Hepatocyte (in vitro differentiated cells): ENCODE measurements around the gene LIN28A. TPM values are rescaled to one million over a fixed set of nuclear protein-coding genes. Genes with fewer than 3 reads are reported as not detected.

ENCODE experiments used
- DNase-seq: peaks from one replicate; pipeline ENCODE4 v3.0.0-alpha.2; 2016; ENCODE audit warnings: low spot score
- H2AFZ ChIP-seq: fragments of 200-600 bp; sonication (generic); 2 replicates; pipeline ENCODE4 v1.6.0; 2016; ENCODE audit warnings: antibody characterized with exemption, mild to moderate bottlenecking
- H3K27ac ChIP-seq: fragments of 200-600 bp; sonication (generic); 2 replicates; pipeline ENCODE4 v1.5.1; 2016; ENCODE audit warnings: mild to moderate bottlenecking
- H3K27me3 ChIP-seq: fragments of 200-600 bp; sonication (generic); 2 replicates; pipeline ENCODE4 v1.6.1; 2016
- H3K36me3 ChIP-seq: fragments of 200-600 bp; sonication (generic); replicated peaks from 2 replicates; pipeline ENCODE4 v1.5.1; 2016; ENCODE audit warnings: low read depth; ENCODE audit not compliant: insufficient read depth
- H3K4me1 ChIP-seq: fragments of 200-600 bp; sonication (generic); 2 replicates; pipeline ENCODE4 v1.5.1; 2016; ENCODE audit warnings: mild to moderate bottlenecking, moderate library complexity; ENCODE audit not compliant: insufficient read depth
- H3K4me2 ChIP-seq: fragments of 200-600 bp; sonication (generic); 2 replicates; pipeline ENCODE4 v1.6.0; 2016
- H3K4me3 ChIP-seq: fragments of 200-600 bp; sonication (generic); 2 replicates; pipeline ENCODE4 v1.5.1; 2016; ENCODE audit warnings: mild to moderate bottlenecking
- H3K79me2 ChIP-seq: fragments of 200-600 bp; sonication (generic); 2 replicates; pipeline ENCODE4 v1.6.0; 2017; ENCODE audit warnings: mild to moderate bottlenecking
- H3K9me2 ChIP-seq: fragments of 200-600 bp; sonication (generic); replicated peaks from 2 replicates; pipeline ENCODE4 v1.6.0; 2017; ENCODE audit warnings: mild to moderate bottlenecking; ENCODE audit not compliant: insufficient read depth
- H3K9me3 ChIP-seq: fragments of 200-600 bp; sonication (generic); 2 replicates; pipeline ENCODE4 v1.5.1; 2016; ENCODE audit warnings: low read depth, mild to moderate bottlenecking
- H4K20me1 ChIP-seq: fragments of 200-600 bp; sonication (generic); 2 replicates; pipeline ENCODE4 v1.6.0; 2016; ENCODE audit warnings: mild to moderate bottlenecking; ENCODE audit not compliant: insufficient read depth, poor library complexity, severe bottlenecking
- EZH2 ChIP-seq: fragments of 200-600 bp; sonication (generic); IDR thresholded peaks from 2 replicates; pipeline ENCODE4 v1.6.1; 2016; ENCODE audit warnings: antibody characterized with exemption, mild to moderate bottlenecking, borderline replicate concordance
- EZH2phosphoT487 ChIP-seq: fragments of 200-600 bp; sonication (generic); IDR thresholded peaks from one replicate; pipeline ENCODE4 v1.6.1; 2018; ENCODE audit warnings: antibody characterized with exemption, mild to moderate bottlenecking, low read depth, moderate library complexity; ENCODE audit not compliant: unreplicated experiment, severe bottlenecking
- WGBS: methylation state at CpG from one replicate; pipeline ENCODE4 v1.1.6; 2016; ENCODE audit warnings: low lambda C conversion rate; ENCODE audit errors: missing lambda C conversion rate; 5-methylcytosine and 5-hydroxymethylcytosine counted together
- polyA plus RNA-seq: library from polyadenylated mRNA; unstranded; fragments of >200 nt; fragmentation: Nextera tagmentation; extraction: Ambion mirVana; gene quantifications from 2 replicates; pipeline ENCODE4 v1.2.1, GENCODE V29; 2016
- total RNA-seq: library from RNA; depleted of rRNA; stranded (reverse); fragments of >200 nt; gene quantifications from 2 replicates; pipeline ENCODE4 v1.2.3, GENCODE V29; 2014
- TF ChIP-seq, protein P1 (sequence below): fragments of 200-600 bp; sonication (generic); IDR thresholded peaks from 2 replicates; pipeline ENCODE4 v1.5.1; 2016; ENCODE audit warnings: antibody characterized with exemption, mild to moderate bottlenecking; ENCODE audit not compliant: poor library complexity

Gene LIN28A
- total and polyA plus RNA-seq, 2 experiments from 2014 or later, result 0.13 to 0.43 TPM

DNA sequence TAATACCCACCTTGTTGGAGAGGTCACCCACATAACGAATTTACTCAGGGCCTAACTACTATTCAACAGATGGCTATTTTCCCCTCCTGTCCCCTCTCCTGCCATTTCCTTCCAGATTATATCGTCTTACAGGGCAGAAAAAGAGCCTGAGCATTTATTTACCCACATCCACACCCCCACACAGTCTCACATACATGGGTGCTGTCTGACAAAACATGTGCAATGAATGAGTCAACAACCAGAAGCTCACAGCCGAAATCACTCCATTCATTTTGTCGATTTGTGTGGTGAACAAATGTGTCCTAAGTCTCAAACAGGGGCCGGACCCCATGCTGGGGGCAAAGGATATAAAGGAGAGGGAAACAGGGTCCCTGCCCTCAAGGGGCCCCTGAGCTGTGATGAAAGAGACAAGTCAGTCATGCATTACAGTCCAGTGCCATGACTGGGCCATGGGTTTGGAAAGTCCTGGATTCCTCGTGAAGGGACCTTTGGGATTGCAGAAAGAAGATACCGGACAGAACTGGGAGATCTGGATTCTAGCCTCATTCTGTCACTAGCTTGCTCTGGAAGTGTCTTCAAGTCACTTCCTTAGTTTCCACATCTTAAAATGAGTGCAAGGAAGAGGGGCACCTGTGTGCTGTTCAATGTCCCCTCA lies 21.7 kb upstream of the LIN28A start:
- Histone ChIP-seq H3K9me2 (no peaks in the 10 kb centered on the region), H3K4me3 (no peak overlapping the region), H3K36me3 (no peaks in the 10 kb centered on the region), H2AFZ (no peak overlapping the region), H3K9me3 (no peaks in the 10 kb centered on the region), H3K27me3 (no peaks in the 10 kb centered on the region), H3K27ac (no peak overlapping the region), H3K4me1 (no peaks in the 10 kb centered on the region), H4K20me1 (no peaks in the 10 kb centered on the region), H3K79me2 (no peaks in the 10 kb centered on the region), H3K4me2 (no peak overlapping the region)
- DNase-seq, result no peak
- WGBS, result 86% methylated on average over 7 of the region's 7 CpGs
- TF ChIP-seq, protein P1, sequence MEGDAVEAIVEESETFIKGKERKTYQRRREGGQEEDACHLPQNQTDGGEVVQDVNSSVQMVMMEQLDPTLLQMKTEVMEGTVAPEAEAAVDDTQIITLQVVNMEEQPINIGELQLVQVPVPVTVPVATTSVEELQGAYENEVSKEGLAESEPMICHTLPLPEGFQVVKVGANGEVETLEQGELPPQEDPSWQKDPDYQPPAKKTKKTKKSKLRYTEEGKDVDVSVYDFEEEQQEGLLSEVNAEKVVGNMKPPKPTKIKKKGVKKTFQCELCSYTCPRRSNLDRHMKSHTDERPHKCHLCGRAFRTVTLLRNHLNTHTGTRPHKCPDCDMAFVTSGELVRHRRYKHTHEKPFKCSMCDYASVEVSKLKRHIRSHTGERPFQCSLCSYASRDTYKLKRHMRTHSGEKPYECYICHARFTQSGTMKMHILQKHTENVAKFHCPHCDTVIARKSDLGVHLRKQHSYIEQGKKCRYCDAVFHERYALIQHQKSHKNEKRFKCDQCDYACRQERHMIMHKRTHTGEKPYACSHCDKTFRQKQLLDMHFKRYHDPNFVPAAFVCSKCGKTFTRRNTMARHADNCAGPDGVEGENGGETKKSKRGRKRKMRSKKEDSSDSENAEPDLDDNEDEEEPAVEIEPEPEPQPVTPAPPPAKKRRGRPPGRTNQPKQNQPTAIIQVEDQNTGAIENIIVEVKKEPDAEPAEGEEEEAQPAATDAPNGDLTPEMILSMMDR, result no peak
- TF ChIP-seq EZH2, result no peak
- no peak for TF ChIP-seq EZH2phosphoT487

DNA sequence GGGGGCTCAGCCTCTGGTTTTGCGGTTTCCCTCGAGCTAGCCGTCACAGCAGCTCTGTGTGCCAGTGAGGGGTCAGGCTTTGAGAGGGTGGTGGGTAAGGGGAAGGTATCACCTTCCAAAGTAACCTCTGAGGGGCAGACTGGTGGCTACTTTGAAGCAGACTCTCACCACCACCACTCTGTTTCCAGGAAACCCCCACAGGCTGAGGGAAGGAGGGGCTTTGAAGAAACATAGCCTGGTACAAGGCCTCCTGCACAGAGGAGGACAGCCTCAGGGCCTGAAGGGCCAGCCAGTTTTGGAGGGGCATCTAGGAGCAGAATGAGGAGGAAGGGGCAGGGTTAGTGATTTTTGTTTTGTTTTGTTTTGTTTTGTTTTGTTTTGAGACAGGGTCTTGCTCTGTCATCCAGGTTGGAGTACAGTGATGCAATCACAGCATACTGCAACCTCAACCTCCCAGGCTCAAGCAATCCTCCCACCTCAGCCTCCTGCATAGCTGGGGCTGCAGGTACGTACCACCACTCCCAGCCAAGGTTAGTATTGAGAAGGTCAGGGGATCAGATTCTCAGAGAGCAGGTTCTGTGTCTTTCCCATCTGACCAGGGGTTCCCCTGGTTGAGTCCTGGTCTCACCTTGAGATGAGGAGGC lies 20.9 kb upstream of the LIN28A start:
- no peaks in the 10 kb centered on the region for H3K27me3 ChIP-seq
- no peak overlapping the region for H3K27ac ChIP-seq
- no peak overlapping the region for H3K4me2 ChIP-seq
- no peak overlapping the region for H2AFZ ChIP-seq
- H3K9me3 ChIP-seq, result no peaks in the 10 kb centered on the region
- TF ChIP-seq EZH2phosphoT487 (no peak), EZH2 (no peak)
- TF ChIP-seq, protein P1, result no peak
- WGBS, result 80% methylated on average over 4 of the region's 4 CpGs
- no peaks in the 10 kb centered on the region for H3K36me3 ChIP-seq
- no peak overlapping the region for H3K4me3 ChIP-seq
- no peaks in the 10 kb centered on the region for H3K9me2 ChIP-seq
- H4K20me1 ChIP-seq, result no peaks in the 10 kb centered on the region
- DNase-seq, result no peak
- H3K4me1 ChIP-seq, result no peaks in the 10 kb centered on the region
- H3K79me2 ChIP-seq, result no peaks in the 10 kb centered on the region

DNA sequence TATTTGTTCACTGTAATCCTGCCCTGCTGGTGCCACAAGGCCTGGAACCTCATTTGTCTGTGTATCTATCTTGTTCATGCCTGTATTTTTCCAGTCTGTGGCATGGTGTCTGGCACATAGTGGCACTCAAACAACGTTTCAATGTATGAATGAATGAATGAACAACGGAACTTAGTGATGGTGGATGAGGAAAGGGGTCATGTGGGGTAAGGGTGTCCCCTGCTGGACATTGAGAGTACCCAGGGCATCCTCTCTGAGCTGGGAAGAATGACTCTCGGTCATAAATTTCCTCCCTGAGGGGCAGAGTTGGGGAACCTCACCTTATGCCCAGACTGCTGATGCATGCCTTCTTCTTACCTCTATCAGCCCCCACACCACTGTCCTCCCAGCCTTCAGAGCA lies 19.2 kb upstream of the LIN28A start:
- no peak for TF ChIP-seq EZH2phosphoT487
- TF ChIP-seq, protein P1, result peak; percentile 30
- no peak for DNase-seq
- H3K27ac ChIP-seq, result no peak overlapping the region
- H3K27me3 ChIP-seq, result no peaks in the 10 kb centered on the region
- 14% methylated on average over 3 of the region's 3 CpGs for WGBS
- no peak overlapping the region for H3K4me3 ChIP-seq
- no peaks in the 10 kb centered on the region for H4K20me1 ChIP-seq
- no peaks in the 10 kb centered on the region for H3K4me1 ChIP-seq
- no peaks in the 10 kb centered on the region for H3K36me3 ChIP-seq
- H3K4me2 ChIP-seq, result no peak overlapping the region
- H2AFZ ChIP-seq, result no peak overlapping the region
- H3K9me3 ChIP-seq, result no peaks in the 10 kb centered on the region
- H3K79me2 ChIP-seq, result no peaks in the 10 kb centered on the region
- H3K9me2 ChIP-seq, result no peaks in the 10 kb centered on the region
